Chondrocyte (in vitro differentiated cells): Measurements from ENCODE around the gene MBL2. TPM values are rescaled to one million over a fixed set of nuclear protein-coding genes. Genes with fewer than 3 reads are reported as not detected.

Experiments
- DNase-seq: peaks from one replicate; pipeline ENCODE4 v3.0.0; 2021; ENCODE audit warnings: mixed read lengths, low spot score
- H3K27ac Mint-ChIP-seq: one replicate; pipeline ENCODE4 v1.8.0; 2021; ENCODE audit warnings: mild to moderate bottlenecking, moderate library complexity, mixed read lengths; ENCODE audit not compliant: unreplicated experiment
- H3K27me3 Mint-ChIP-seq: 2 replicates; pipeline ENCODE4 v1.8.0; 2021; ENCODE audit warnings: low read depth, mixed read lengths
- H3K36me3 Mint-ChIP-seq: 2 replicates; pipeline ENCODE4 v1.8.0; 2021; ENCODE audit warnings: low read depth, mixed read lengths
- H3K4me1 Mint-ChIP-seq: 2 replicates; pipeline ENCODE4 v1.8.0; 2021; ENCODE audit warnings: low read depth, mild to moderate bottlenecking, mixed read lengths
- H3K4me3 Mint-ChIP-seq: one replicate; pipeline ENCODE4 v1.8.0; 2021; ENCODE audit warnings: mild to moderate bottlenecking, moderate library complexity, mixed read lengths; ENCODE audit not compliant: unreplicated experiment
- H3K9me3 Mint-ChIP-seq: 2 replicates; pipeline ENCODE4 v1.8.0; 2021; ENCODE audit warnings: low read depth, mixed read lengths
- CTCF ChIP-seq: fragments of 200-600 bp; sonication (generic); IDR thresholded peaks from 2 replicates; pipeline ENCODE4 v1.5.0; 2021; ENCODE audit warnings: antibody characterized with exemption, mild to moderate bottlenecking, moderate library complexity
- total RNA-seq: library from RNA; stranded (reverse); gene quantifications from 3 replicates; pipeline ENCODE4 v1.2.1, GENCODE V29; 2021

MBL2 gene
- total RNA-seq, 1 donor from 2014 or later, result not detected

GRCh38 chr10:52762088-52762487 is 10.5 kb downstream of the MBL2 start:
- DNase-seq, result no peak
- Mint-ChIP-seq H3K36me3 (no peaks in the 10 kb centered on the region), H3K27me3 (no peaks in the 10 kb centered on the region), H3K4me3 (no peak overlapping the region), H3K27ac (no peak overlapping the region), H3K4me1 (no peaks in the 10 kb centered on the region), H3K9me3 (no peaks in the 10 kb centered on the region)
- no peak for TF ChIP-seq CTCF

- DNase-seq, result no peak
- H3K4me3 Mint-ChIP-seq, result no peak overlapping the region
- no peaks in the 10 kb centered on the region for H3K27me3 Mint-ChIP-seq
- TF ChIP-seq CTCF, result no peak
- no peaks in the 10 kb centered on the region for H3K4me1 Mint-ChIP-seq
- no peaks in the 10 kb centered on the region for H3K9me3 Mint-ChIP-seq
- no peaks in the 10 kb centered on the region for H3K36me3 Mint-ChIP-seq
- H3K27ac Mint-ChIP-seq, result no peak overlapping the region
Observed at GRCh38 chr10:52759154-52759553, 13.4 kb downstream of the MBL2 start.

- no peak for TF ChIP-seq CTCF
- Mint-ChIP-seq H3K4me1 (no peaks in the 10 kb centered on the region), H3K27me3 (no peaks in the 10 kb centered on the region), H3K36me3 (no peaks in the 10 kb centered on the region), H3K27ac (no peak overlapping the region), H3K9me3 (no peaks in the 10 kb centered on the region), H3K4me3 (no peak overlapping the region)
- DNase-seq, result no peak
Observed at GRCh38 chr10:52758406-52758805, 14.2 kb downstream of the MBL2 start.

- DNase-seq, result no peak
- Mint-ChIP-seq H3K27me3 (no peaks in the 10 kb centered on the region), H3K4me1 (no peaks in the 10 kb centered on the region), H3K9me3 (no peaks in the 10 kb centered on the region), H3K27ac (no peak overlapping the region), H3K36me3 (no peaks in the 10 kb centered on the region), H3K4me3 (no peak overlapping the region)
- no peak for TF ChIP-seq CTCF
Observed at GRCh38 chr10:52757773-52758172, 14.8 kb downstream of the MBL2 start.

GRCh38 chr10:52756966-52757365 is 15.6 kb downstream of the MBL2 start:
- H3K9me3 Mint-ChIP-seq, result no peaks in the 10 kb centered on the region
- H3K27ac Mint-ChIP-seq, result no peak overlapping the region
- TF ChIP-seq CTCF, result no peak
- H3K36me3 Mint-ChIP-seq, result no peaks in the 10 kb centered on the region
- H3K27me3 Mint-ChIP-seq, result peaks cover 4% of the 10 kb centered on the region
- H3K4me1 Mint-ChIP-seq, result no peaks in the 10 kb centered on the region
- H3K4me3 Mint-ChIP-seq, result no peak overlapping the region
- DNase-seq, result no peak
